Epidermal melanocyte (primary cell): ENCODE data around the gene CNPY1.
"Not testable (repeated sequence)": the region's sequence is repeated elsewhere in the genome, so short reads cannot be mapped to it uniquely, and the experiment has no call there.

ENCODE experiments used
- DNase-seq: peaks from one replicate; pipeline ENCODE4 v3.0.0; 2011; ENCODE audit warnings: low spot score; ENCODE audit not compliant: insufficient read length

CNPY1 gene

GRCh38 chr7:155533827-155534690 lies 12.3 kb downstream of the CNPY1 start:
- DNase-seq: no peak

- DNase-seq: no peak
These were observed 13.1 kb downstream of the CNPY1 start for GRCh38 chr7:155533120-155533826.

- DNase-seq: no peak
These were observed 13.6 kb downstream of the CNPY1 start for GRCh38 chr7:155532792-155533119.

- DNase-seq: no peak
These were observed 14.7 kb downstream of the CNPY1 start for GRCh38 chr7:155531681-155532080.

- no peak for DNase-seq
These were observed 15.8 kb downstream of the CNPY1 start for GRCh38 chr7:155530601-155531000.

GRCh38 chr7:155529845-155530244 lies 16.5 kb downstream of the CNPY1 start:
- no peak for DNase-seq

- no peak for DNase-seq
These were observed 17.0 kb downstream of the CNPY1 start for GRCh38 chr7:155529346-155529745.

- DNase-seq: no peak
These were observed 18.7 kb downstream of the CNPY1 start for GRCh38 chr7:155527664-155528063.

GRCh38 chr7:155526225-155526624 lies 20.1 kb downstream of the CNPY1 start:
- no peak for DNase-seq

- no peak for DNase-seq
These were observed 22.3 kb downstream of the CNPY1 start for GRCh38 chr7:155524018-155524556.

- DNase-seq: no peak
These were observed 23.1 kb downstream of the CNPY1 start for GRCh38 chr7:155523168-155523675.

GRCh38 chr7:155521743-155522398 lies 24.5 kb downstream of the CNPY1 start:
- no peak for DNase-seq

GRCh38 chr7:155521007-155521742 lies 25.2 kb downstream of the CNPY1 start:
- DNase-seq: no peak

- DNase-seq: no peak
These were observed 26.2 kb downstream of the CNPY1 start for GRCh38 chr7:155520114-155520513.

GRCh38 chr7:155519358-155519757 lies 27.0 kb downstream of the CNPY1 start:
- DNase-seq: not testable (repeated sequence)

- DNase-seq: no peak
These were observed 27.7 kb downstream of the CNPY1 start for GRCh38 chr7:155518633-155519032.

- no peak for DNase-seq
These were observed 28.4 kb downstream of the CNPY1 start for GRCh38 chr7:155517969-155518368.

GRCh38 chr7:155517452-155517851 lies 28.9 kb downstream of the CNPY1 start:
- no peak for DNase-seq

GRCh38 chr7:155516466-155516865 lies 29.9 kb downstream of the CNPY1 start:
- DNase-seq: no peak

- no peak for DNase-seq
These were observed 31.0 kb downstream of the CNPY1 start for GRCh38 chr7:155515318-155515717.

- no peak for DNase-seq
These were observed 32.1 kb downstream of the CNPY1 start for GRCh38 chr7:155514296-155514695.
